H9 (cell line): ENCODE results near the gene CMTM8. TPM values are rescaled to one million over a fixed set of nuclear protein-coding genes. Genes with fewer than 3 reads are reported as not detected.

Source experiments
- DNase-seq: peaks from one replicate; pipeline ENCODE4 v3.0.0-alpha.2; 2017
- H2AFZ ChIP-seq: one replicate; pipeline ENCODE4 v1.6.1; 2013; ENCODE audit warnings: mild to moderate bottlenecking, low read length, control low read depth, moderate library complexity
- H2AK5ac ChIP-seq: 2 replicates; pipeline ENCODE4 v1.6.1; 2013; ENCODE audit warnings: low read length, control low read depth, mixed read lengths; ENCODE audit not compliant: insufficient read length
- H2BK120ac ChIP-seq: one replicate; pipeline ENCODE4 v1.6.1; 2013; ENCODE audit warnings: low read depth, mild to moderate bottlenecking, low read length, control low read depth, inconsistent platforms; ENCODE audit not compliant: poor library complexity, severe bottlenecking
- H2BK12ac ChIP-seq: 2 replicates; pipeline ENCODE4 v1.6.1; 2013; ENCODE audit warnings: low read length, control low read depth, mixed read lengths, low read depth; ENCODE audit not compliant: insufficient read length
- H2BK15ac ChIP-seq: 2 replicates; pipeline ENCODE4 v1.6.1; 2013; ENCODE audit warnings: low read depth, low read length, control low read depth
- H2BK20ac ChIP-seq: one replicate; pipeline ENCODE4 v1.6.1; 2013; ENCODE audit warnings: low read depth, mild to moderate bottlenecking, low read length, control low read depth, inconsistent platforms; ENCODE audit not compliant: poor library complexity, severe bottlenecking
- H2BK5ac ChIP-seq: 2 replicates; pipeline ENCODE4 v1.6.1; 2013; ENCODE audit warnings: low read length, control low read depth, mixed read lengths; ENCODE audit not compliant: insufficient read length
- H3K14ac ChIP-seq: 2 replicates; pipeline ENCODE4 v1.6.1; 2013; ENCODE audit warnings: low read length, control low read depth; ENCODE audit not compliant: insufficient read depth
- H3K18ac ChIP-seq: 2 replicates; pipeline ENCODE4 v1.6.1; 2013; ENCODE audit warnings: low read depth, mild to moderate bottlenecking, mixed read lengths, low read length, control low read depth; ENCODE audit not compliant: insufficient read length
- H3K23ac ChIP-seq: 2 replicates; pipeline ENCODE4 v1.6.1; 2013; ENCODE audit warnings: low read length, control low read depth, mixed read lengths, low read depth; ENCODE audit not compliant: insufficient read length
- H3K23me2 ChIP-seq: 2 replicates; pipeline ENCODE4 v1.6.1; 2013; ENCODE audit warnings: low read depth, mild to moderate bottlenecking, mixed read lengths, low read length, control low read depth; ENCODE audit not compliant: insufficient read length, poor library complexity, severe bottlenecking
- H3K27ac ChIP-seq: 2 replicates; pipeline ENCODE4 v1.5.1; 2013; ENCODE audit warnings: low read length, control low read depth, mixed read lengths, low read depth; ENCODE audit not compliant: insufficient read length
- H3K27me3 ChIP-seq: 2 replicates; pipeline ENCODE4 v1.6.1; 2013; ENCODE audit warnings: low read length, control low read depth, inconsistent platforms; ENCODE audit not compliant: insufficient read depth
- H3K4ac ChIP-seq: 2 replicates; pipeline ENCODE4 v1.6.1; 2013; ENCODE audit warnings: low read depth, mild to moderate bottlenecking, control low read depth, inconsistent platforms, low read length, moderate library complexity
- H3K4me1 ChIP-seq: 2 replicates; pipeline ENCODE4 v1.6.1; 2013; ENCODE audit warnings: low read length, control low read depth, inconsistent platforms; ENCODE audit not compliant: insufficient read depth
- H3K4me2 ChIP-seq: 2 replicates; pipeline ENCODE4 v1.6.1; 2013; ENCODE audit warnings: low read length, control low read depth, mixed read lengths; ENCODE audit not compliant: insufficient read length, insufficient read depth
- H3K56ac ChIP-seq: 2 replicates; pipeline ENCODE4 v1.6.1; 2013; ENCODE audit warnings: low read depth, mild to moderate bottlenecking, mixed read lengths, low read length, control low read depth; ENCODE audit not compliant: insufficient read length
- H3K79me1 ChIP-seq: 2 replicates; pipeline ENCODE4 v1.6.1; 2013; ENCODE audit warnings: low read depth, mild to moderate bottlenecking, moderate library complexity, low read length, control low read depth, inconsistent platforms; ENCODE audit not compliant: insufficient read depth, poor library complexity, severe bottlenecking
- H3K79me2 ChIP-seq: 2 replicates; pipeline ENCODE4 v1.6.1; 2013; ENCODE audit warnings: low read length, control low read depth, inconsistent platforms; ENCODE audit not compliant: insufficient read depth
- H3K9ac ChIP-seq: 2 replicates; pipeline ENCODE4 v1.6.1; 2013; ENCODE audit warnings: low read length, control low read depth, mixed read lengths; ENCODE audit not compliant: insufficient read length; ENCODE audit errors: extremely low read depth
- H3K9me3 ChIP-seq: one replicate; pipeline ENCODE4 v1.6.1; 2013; ENCODE audit warnings: low read depth, low read length, inconsistent platforms; ENCODE audit not compliant: control insufficient read depth
- H3T11ph ChIP-seq: one replicate; pipeline ENCODE4 v1.6.1; 2013; ENCODE audit warnings: mild to moderate bottlenecking, low read length, control low read depth, inconsistent platforms
- H4K20me1 ChIP-seq: one replicate; pipeline ENCODE4 v1.6.1; 2013; ENCODE audit not compliant: control insufficient read depth, insufficient read length, insufficient read depth
- H4K5ac ChIP-seq: 2 replicates; pipeline ENCODE4 v1.6.1; 2013; ENCODE audit warnings: low read depth, mild to moderate bottlenecking, mixed read lengths, low read length, control low read depth; ENCODE audit not compliant: insufficient read length
- H4K8ac ChIP-seq: replicated peaks from 2 replicates; pipeline ENCODE4 v1.6.1; 2013; ENCODE audit warnings: low read length, control low read depth, mixed read lengths, low read depth; ENCODE audit not compliant: insufficient read length
- H4K91ac ChIP-seq: 2 replicates; pipeline ENCODE4 v1.6.1; 2013; ENCODE audit warnings: low read depth, mild to moderate bottlenecking, moderate library complexity, mixed read lengths, low read length, control low read depth; ENCODE audit not compliant: insufficient read length
- H3K27ac Mint-ChIP-seq, 3 experiments: 2 replicates in 2 of 3; 3 replicates in 1 of 3; pipeline ENCODE4 v1.8.0; 2020 to 2021; ENCODE audit warnings: mixed read lengths in 3 of 3, mild to moderate bottlenecking in 1 of 3, moderate library complexity in 1 of 3
- H3K27me3 Mint-ChIP-seq: 2 replicates; pipeline ENCODE4 v1.8.0; 2021; ENCODE audit warnings: low read depth, mild to moderate bottlenecking, moderate library complexity, mixed read lengths
- H3K36me3 Mint-ChIP-seq, 3 experiments: 2 replicates in 2 of 3; 3 replicates in 1 of 3; pipeline ENCODE4 v1.8.0; 2020 to 2021; ENCODE audit warnings: low read depth in 3 of 3, mixed read lengths in 3 of 3; ENCODE audit not compliant: insufficient read depth in 1 of 3
- H3K4me1 Mint-ChIP-seq, 2 experiments: 2 replicates each; pipeline ENCODE4 v1.8.0; 2020; ENCODE audit warnings: mixed read lengths in 2 of 2
- H3K4me3 Mint-ChIP-seq, 2 experiments: 2 replicates in 1 of 2; 3 replicates in 1 of 2; pipeline ENCODE4 v1.8.0; 2020 to 2021; ENCODE audit warnings: mild to moderate bottlenecking in 2 of 2, mixed read lengths in 2 of 2, moderate library complexity in 1 of 2
- H3K9me3 Mint-ChIP-seq, 2 experiments: 2 replicates in 1 of 2; 3 replicates in 1 of 2; pipeline ENCODE4 v1.8.0; 2020; ENCODE audit warnings: mild to moderate bottlenecking in 2 of 2, mixed read lengths in 2 of 2, moderate library complexity in 1 of 2
- CTCF ChIP-seq: fragments of 200-600 bp; sonication (generic); conservative IDR thresholded peaks from 3 replicates; pipeline ENCODE4 v1.8.0; 2021; ENCODE audit warnings: antibody characterized with exemption, mild to moderate bottlenecking
- WGBS: extraction: QIAGEN DNeasy Blood & Tissue Kit; methylation state at CpG from one replicate; pipeline ENCODE4 v1.1.7; 2013; ENCODE audit warnings: missing lambda C conversion rate, low lambda C conversion rate, mixed read lengths; ENCODE audit not compliant: insufficient read length; ENCODE audit errors: extremely low coverage; 5-methylcytosine and 5-hydroxymethylcytosine counted together
- total RNA-seq: library from RNA; stranded (reverse); gene quantifications from 2 replicates; pipeline ENCODE4 v1.2.1, GENCODE V29; 2021

CMTM8 gene
- total RNA-seq, 1 experiment from 2014 or later: 4.0 TPM

DNA sequence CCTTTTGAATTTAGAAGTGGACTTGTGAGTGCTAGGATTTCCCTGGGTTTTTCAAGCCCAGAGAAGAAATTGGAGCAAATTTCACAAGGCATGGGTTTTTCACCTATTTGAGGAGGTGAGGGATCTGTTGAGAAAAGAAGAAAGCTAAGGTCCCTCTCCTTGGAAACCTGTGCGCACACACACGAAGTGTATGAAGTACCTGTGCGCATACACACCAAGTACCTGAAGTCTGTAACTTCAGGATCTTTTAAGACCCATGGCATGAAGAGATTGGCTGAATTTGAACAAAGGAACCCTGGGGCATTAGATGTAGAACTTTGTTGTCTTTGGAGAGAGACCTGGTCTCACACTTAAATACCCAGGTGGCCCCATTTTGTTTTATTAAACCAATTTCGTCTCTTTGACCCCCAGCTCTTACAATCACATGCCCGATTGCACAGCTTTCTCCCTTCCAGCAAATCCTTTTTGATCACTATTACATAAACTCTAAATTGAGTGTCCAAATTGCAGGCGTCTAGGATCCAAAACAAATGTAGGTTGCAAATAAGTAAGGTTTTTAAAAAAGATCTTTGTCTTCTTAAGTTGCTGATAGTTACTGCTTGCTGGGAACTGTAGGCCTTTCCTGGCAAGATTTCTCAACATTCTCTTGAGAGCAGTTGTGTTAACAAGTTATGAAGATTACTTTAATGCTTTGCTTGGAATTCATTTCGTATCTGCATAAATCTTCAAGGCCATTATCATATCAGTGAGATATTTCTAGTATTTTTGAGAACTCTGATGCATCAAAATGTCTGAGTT lies 64.3 kb downstream of the CMTM8 start:
- no peaks in the 10 kb centered on the region for H3K9me3 Mint-ChIP-seq
- Histone ChIP-seq H3K23me2 (no peaks in the 10 kb centered on the region), H4K8ac (no peak overlapping the region), H4K91ac (no peak overlapping the region), H3K27me3 (no peaks in the 10 kb centered on the region), H3K14ac (peak overlapping the region; percentile 20; the same call in 1 of the 2 replicates), H2BK120ac (peak overlapping the region; percentile 65), H3K4me2 (no peak overlapping the region), H3K4ac (no peak overlapping the region), H2BK20ac (no peak overlapping the region), H3K56ac (no peak overlapping the region), H4K5ac (no peak overlapping the region), H3K9ac (no peak overlapping the region), H4K20me1 (no peaks in the 10 kb centered on the region), H3K79me2 (no peaks in the 10 kb centered on the region), H3K4me1 (peaks cover 9% of the 10 kb centered on the region; the same call in 1 of the 2 replicates), H2BK12ac (no peak overlapping the region), H3K27ac (no peak overlapping the region), H3K79me1 (no peaks in the 10 kb centered on the region), H3K18ac (no peak overlapping the region), H3K23ac (no peak overlapping the region), H3T11ph (no peak overlapping the region), H3K9me3 (no peaks in the 10 kb centered on the region), H2BK15ac (no peak overlapping the region), H2BK5ac (no peak overlapping the region), H2AFZ (no peak overlapping the region), H2AK5ac (no peak overlapping the region)
- H3K36me3 Mint-ChIP-seq: peaks cover 0 to 3% (median 0%) of the 10 kb centered on the region in 3 experiments; a peak in 1 of 7 replicates
- H3K27ac Mint-ChIP-seq: peak overlapping the region; percentile 67 to 83 (median 71); a peak in 5 of 7 replicates
- H3K4me1 Mint-ChIP-seq: peaks cover 41 to 46% of the 10 kb centered on the region in 2 experiments
- no peaks in the 10 kb centered on the region; the same call in 1 of the 2 replicates for H3K27me3 Mint-ChIP-seq
- H3K4me3 Mint-ChIP-seq: no peak overlapping the region
- TF ChIP-seq CTCF: no peak
- no peak for DNase-seq
- no CpG with 5 or more reads among the region's 7 CpGs for WGBS
